ENCODE measurements around the gene TRIM3. TPM values are rescaled to one million over a fixed set of nuclear protein-coding genes. Genes with fewer than 3 reads are reported as not detected.
A peak's percentile ranks its signal among the peaks of the same experiment; 100 is the strongest.
"Not testable (repeated sequence)": the region's sequence is repeated elsewhere in the genome, so short reads cannot be mapped to it uniquely, and the experiment has no call there.

Gene TRIM3
- 11.4 TPM for total RNA-seq
- long read RNA-seq, transcript TRIM3-201 (12 exons, 2,879 nt), result major isoform, 36 of 47 reads
- long read RNA-seq, partial matches to known transcripts, result 2 of 47 reads
- long read RNA-seq, other reads (novel, unspliced or antisense), result 8 of 47 reads

DNA sequence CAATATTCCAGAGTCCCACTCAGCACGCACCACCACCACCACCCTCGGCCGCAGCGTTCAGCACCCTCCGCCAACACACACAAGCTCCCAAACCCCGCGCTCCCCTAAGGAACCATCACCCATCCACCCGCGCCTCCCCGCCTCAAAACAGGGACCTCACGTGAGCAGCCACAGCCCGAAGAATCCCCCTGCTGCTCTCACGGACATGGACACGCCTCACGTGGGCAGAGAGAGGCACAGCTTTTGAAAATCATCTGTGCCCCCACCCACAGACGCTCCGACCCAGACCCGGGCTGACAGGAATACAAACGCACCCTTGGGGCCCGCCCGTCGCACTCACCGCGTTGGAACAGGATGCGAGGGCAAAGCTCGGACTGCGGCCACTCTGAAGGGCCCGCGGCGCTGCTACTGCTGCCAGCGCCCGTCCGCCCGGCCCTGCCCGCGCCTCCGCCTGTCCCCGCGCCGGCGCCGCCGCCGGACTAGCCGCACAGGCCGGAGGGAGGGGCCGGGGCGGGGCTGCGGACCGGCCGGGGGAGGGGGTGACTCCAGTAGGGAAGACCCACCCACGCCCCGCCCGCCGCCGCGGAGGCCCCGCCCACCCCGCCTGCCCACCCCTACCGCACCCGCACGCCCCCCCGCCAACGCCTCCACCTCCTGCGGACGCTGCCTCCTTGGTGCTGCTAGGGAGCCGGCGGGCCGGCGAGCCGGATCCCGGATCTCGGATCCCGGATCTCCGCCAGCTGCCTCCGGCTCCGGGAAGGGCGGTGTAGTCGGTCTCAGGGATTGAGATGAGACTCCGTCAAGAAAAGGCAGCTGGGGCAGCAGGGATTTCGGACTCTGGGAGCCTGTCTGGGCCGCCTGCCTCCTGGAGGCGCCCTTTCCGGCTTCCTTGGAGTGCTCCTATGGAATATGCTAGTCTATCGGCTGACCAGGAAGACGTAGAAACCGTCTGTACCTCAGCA is at the start of gene TRIM3:
Gene TRIM3 (minus strand): TSS at position 491 of the 962 bp plus-strand sequence. CDS start 8,246 bp downstream, outside the sequence.
- DNase-seq (peak; percentile 96), ATAC-seq (ENCODE audit: poor library complexity) (peak; percentile 94)
- intact Hi-C loops (cut with DNase I), result loop anchor here (10.0 kb wide), 1 partner anchor 141 kb away; the partner anchor contains the start of genes TAF10 and TPP1

GRCh38 chr11:6523253-6523652 is 49.5 kb upstream of the TRIM3 start:
- ATAC-seq (ENCODE audit: poor library complexity) (no peak), DNase-seq (no peak)
- intact Hi-C loops (cut with DNase I), result no loop called here

- ATAC-seq (ENCODE audit: poor library complexity); intact Hi-C loops (cut with DNase I); DNase-seq: not testable (repeated sequence)
Measured at GRCh38 chr11:6521946-6522345, 48.2 kb upstream of the TRIM3 start.

GRCh38 chr11:6520265-6520664 is 46.5 kb upstream of the TRIM3 start:
- intact Hi-C loops (cut with DNase I), result no loop called here
- ATAC-seq (ENCODE audit: poor library complexity), result no peak

GRCh38 chr11:6516865-6517264 is 43.1 kb upstream of the TRIM3 start:
- DNase-seq (no peak), ATAC-seq (ENCODE audit: poor library complexity) (peak; percentile 80)
- intact Hi-C loops (cut with DNase I), result no loop called here

More at GRCh38 chr11:6520265-6520664, 46.5 kb upstream of the TRIM3 start:
- DNase-seq, result no peak

GRCh38 chr11:6505577-6506240 is 32.0 kb upstream of the TRIM3 start:
- intact Hi-C loops (cut with DNase I), result loop anchor here (5.0 kb wide), 1 partner anchor 128 kb away; no protein-coding TSS in a partner anchor
- ATAC-seq (ENCODE audit: poor library complexity) (peak; percentile 68), DNase-seq (no peak)

DNA sequence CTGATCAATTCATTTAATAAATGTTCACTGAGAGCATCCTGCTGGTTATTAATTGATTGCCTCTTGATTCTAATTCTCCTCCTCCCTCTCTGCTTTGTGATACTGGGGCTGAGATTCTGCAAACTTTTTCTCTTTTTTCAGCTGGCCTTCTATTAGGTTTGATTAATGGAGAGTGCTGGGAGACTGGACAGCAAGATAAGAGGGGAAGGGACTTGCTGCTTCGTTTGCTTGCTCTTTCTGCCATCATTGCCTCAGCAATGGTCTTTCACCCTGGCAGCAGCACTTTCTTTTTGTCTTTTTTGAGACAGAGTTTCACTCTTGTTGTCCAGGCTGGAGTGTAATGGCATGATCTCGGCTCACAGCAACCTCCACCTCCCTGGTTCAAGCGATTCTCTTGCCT is 30.4 kb upstream of the TRIM3 start:
- intact Hi-C loops (cut with DNase I), result no loop called here
- ATAC-seq (ENCODE audit: poor library complexity) (no peak), DNase-seq (no peak)

- intact Hi-C loops (cut with DNase I), result no loop called here
- ATAC-seq (ENCODE audit: poor library complexity), result no peak
- no peak for DNase-seq
Measured at GRCh38 chr11:6502382-6502781, 28.6 kb upstream of the TRIM3 start.

DNA sequence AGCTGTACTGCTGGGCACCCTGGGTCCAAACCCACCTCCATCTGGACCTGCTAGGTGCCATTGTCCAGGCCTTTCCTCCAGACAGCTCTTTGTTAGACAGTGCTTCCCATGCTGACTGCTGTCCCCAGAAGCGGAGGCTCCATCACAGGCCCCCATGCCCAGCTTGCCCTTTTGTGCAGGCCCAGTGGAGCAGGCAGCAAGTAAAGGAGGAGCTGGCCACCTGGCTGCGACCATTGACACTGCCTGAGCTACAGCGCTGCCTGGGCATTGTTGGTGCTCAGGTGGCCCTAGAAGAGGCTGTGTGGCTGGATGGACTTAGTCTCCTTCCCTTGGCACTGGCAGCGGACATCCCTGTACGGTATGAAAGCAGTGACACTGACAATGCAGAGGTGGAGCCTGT is 24.8 kb upstream of the TRIM3 start:
- ATAC-seq (ENCODE audit: poor library complexity), result no peak
- DNase-seq, result no peak
- intact Hi-C loops (cut with DNase I), result no loop called here

- ATAC-seq (ENCODE audit: poor library complexity), result peak; percentile 59
- DNase-seq, result no peak
- intact Hi-C loops (cut with DNase I), result no loop called here
Measured at GRCh38 chr11:6498121-6498520, 24.4 kb upstream of the TRIM3 start.

- peak; percentile 54 for DNase-seq
- ATAC-seq (ENCODE audit: poor library complexity), result peak; percentile 53
- intact Hi-C loops (cut with DNase I), result no loop called here
Measured at GRCh38 chr11:6497069-6497839, 23.5 kb upstream of the TRIM3 start, which contains the start of gene DNHD1. TSS of gene DNHD1 (plus strand) at chr11:6497280. CDS start at chr11:6498216, 936 bp downstream.

GRCh38 chr11:6489306-6489705 is 15.6 kb upstream of the TRIM3 start:
- ATAC-seq (ENCODE audit: poor library complexity), result no peak
- intact Hi-C loops (cut with DNase I), result no loop called here
- no peak for DNase-seq

- no peak for ATAC-seq (ENCODE audit: poor library complexity)
- no peak for DNase-seq
- intact Hi-C loops (cut with DNase I), result no loop called here
Measured at GRCh38 chr11:6488821-6489220, 15.1 kb upstream of the TRIM3 start.

- intact Hi-C loops (cut with DNase I), result no loop called here
- DNase-seq, result no peak
- no peak for ATAC-seq (ENCODE audit: poor library complexity)
Measured at GRCh38 chr11:6488342-6488741, 14.6 kb upstream of the TRIM3 start.

DNA sequence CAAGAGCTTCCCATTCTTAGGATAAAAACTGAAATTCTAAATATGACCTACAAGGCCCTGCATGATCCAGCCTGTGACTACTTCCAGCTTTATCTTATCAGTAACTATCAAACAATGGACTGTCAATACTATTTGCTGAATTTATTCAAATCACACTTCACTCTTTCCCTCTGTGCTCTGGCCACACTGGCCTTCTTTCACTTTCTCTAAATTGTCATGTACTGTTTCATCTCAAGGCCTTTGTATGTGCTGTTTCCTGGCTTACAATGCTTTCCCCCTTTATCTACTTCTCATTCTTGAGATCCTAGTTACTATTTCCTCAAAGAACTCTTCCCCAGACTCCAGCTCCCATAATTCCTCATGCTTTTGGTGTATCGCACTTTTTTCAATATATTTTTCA is 13.2 kb upstream of the TRIM3 start:
- no peak for DNase-seq
- no peak for ATAC-seq (ENCODE audit: poor library complexity)
- intact Hi-C loops (cut with DNase I), result no loop called here

DNA sequence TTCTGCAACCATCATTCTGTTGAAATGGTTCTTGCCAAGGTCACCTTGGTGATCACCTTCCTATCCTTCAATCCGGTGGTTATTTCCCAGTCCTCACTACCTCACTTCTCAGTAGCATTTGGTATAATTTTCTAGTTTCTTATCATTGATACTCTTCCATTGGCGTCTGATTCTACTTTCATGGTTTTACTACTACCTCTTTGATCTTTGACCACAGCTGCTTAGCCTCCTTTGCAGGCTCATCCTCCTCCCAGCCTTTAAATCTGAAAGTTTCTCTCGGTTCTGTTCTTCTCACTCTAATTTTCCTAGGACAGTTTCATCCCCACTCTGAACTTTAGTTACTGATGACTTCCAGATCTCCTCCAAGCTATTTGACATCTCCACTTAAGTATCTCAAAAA is 12.5 kb upstream of the TRIM3 start:
- DNase-seq (no peak), ATAC-seq (ENCODE audit: poor library complexity) (no peak)
- intact Hi-C loops (cut with DNase I), result no loop called here

DNA sequence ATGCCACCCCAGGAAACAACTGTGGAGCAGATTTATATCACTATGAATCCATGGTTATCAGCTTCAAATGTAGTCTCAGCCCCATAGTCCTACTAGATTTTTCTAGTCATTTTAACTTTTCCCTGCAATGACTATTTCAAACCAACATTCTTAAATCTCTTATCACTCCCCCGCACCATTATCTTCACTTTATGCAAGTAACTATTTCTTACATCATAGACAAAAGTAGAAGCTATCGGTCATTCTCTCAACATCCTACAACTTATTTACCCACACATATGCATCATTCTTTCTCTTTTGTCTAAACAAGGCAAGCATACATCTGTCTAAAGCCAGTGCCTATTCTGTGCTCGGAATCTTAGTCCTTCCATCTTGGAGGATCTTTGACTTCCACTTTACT is 11.9 kb upstream of the TRIM3 start:
- ATAC-seq (ENCODE audit: poor library complexity), result no peak
- DNase-seq, result no peak
- intact Hi-C loops (cut with DNase I), result no loop called here

DNA sequence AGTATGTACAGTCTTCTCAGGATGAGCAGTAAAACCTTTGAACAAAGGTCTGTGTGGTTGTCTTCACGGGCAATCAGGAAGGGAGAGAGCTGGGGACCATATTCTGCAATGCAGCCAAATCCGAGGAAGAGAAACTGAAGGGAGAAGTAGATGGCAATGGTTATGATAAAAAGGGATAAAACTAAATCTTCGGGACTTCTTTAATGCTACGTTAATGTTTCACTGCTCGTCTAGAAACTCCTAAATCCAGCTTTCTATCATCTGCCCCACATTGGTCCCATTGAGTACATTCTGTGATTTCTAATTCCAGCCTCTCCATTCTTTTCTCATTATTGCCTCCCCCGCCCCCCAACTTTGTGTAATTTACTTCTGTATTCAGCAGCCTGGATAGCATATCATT is 9.3 kb upstream of the TRIM3 start:
- intact Hi-C loops (cut with DNase I), result no loop called here
- ATAC-seq (ENCODE audit: poor library complexity), result no peak

GRCh38 chr11:6482441-6482840 is 8.7 kb upstream of the TRIM3 start:
- ATAC-seq (ENCODE audit: poor library complexity), result no peak
- intact Hi-C loops (cut with DNase I), result no loop called here
- no peak for DNase-seq

More for the DNA sequence above, 9.3 kb upstream of the TRIM3 start:
- DNase-seq, result no peak

All from Right ventricle myocardium superior (tissue), 1 donor.